Liver (tissue), 9 donors: Measurements from ENCODE around the gene NYAP1. TPM values are rescaled to one million over a fixed set of nuclear protein-coding genes. Genes with fewer than 3 reads are reported as not detected.

ENCODE experiments used
- DNase-seq: peaks from one replicate; pipeline ENCODE4 v3.0.0-alpha.2; 2017; ENCODE audit warnings: low spot score
- H3K27ac ChIP-seq, 2 donors: one replicate each; pipeline ENCODE4 v1.7.0; 2013; ENCODE audit warnings: inconsistent platforms in 2 of 2, low read length in 2 of 2, control low read depth in 1 of 2, low read depth in 1 of 2, mild to moderate bottlenecking in 1 of 2
- H3K27me3 ChIP-seq, 4 donors: one replicate each; pipeline versions ENCODE4 v1.6.1 to v1.7.0; 2013; ENCODE audit warnings: low read length in 3 of 4, inconsistent platforms in 1 of 4, mild to moderate bottlenecking in 1 of 4, moderate library complexity in 1 of 4; ENCODE audit not compliant: control insufficient read depth in 4 of 4, insufficient read depth in 4 of 4
- H3K36me3 ChIP-seq, 4 donors: one replicate each; pipeline versions ENCODE4 v1.6.1 to v1.7.0; 2013; ENCODE audit warnings: low read length in 3 of 4, mild to moderate bottlenecking in 3 of 4, low read depth in 1 of 4, moderate library complexity in 1 of 4; ENCODE audit not compliant: control insufficient read depth in 4 of 4, insufficient read depth in 3 of 4
- H3K4me1 ChIP-seq, 4 donors: one replicate each; pipeline versions ENCODE4 v1.6.1 to v1.7.0; 2013; ENCODE audit warnings: low read length in 3 of 4, mild to moderate bottlenecking in 3 of 4, moderate library complexity in 1 of 4; ENCODE audit not compliant: control insufficient read depth in 4 of 4, insufficient read depth in 4 of 4
- H3K4me3 ChIP-seq, 3 donors: one replicate each; pipeline versions ENCODE4 v1.6.1 to v1.7.0; 2013; ENCODE audit warnings: low read length in 3 of 3, control low read depth in 1 of 3, low read depth in 1 of 3, mild to moderate bottlenecking in 1 of 3
- H3K9ac ChIP-seq, 2 donors: one replicate each; pipeline ENCODE4 v1.7.0; 2013; ENCODE audit warnings: low read length in 2 of 2, mild to moderate bottlenecking in 2 of 2, moderate library complexity in 2 of 2, control low read depth in 1 of 2, low read depth in 1 of 2
- H3K9me3 ChIP-seq, 4 donors: one replicate each; pipeline versions ENCODE4 v1.6.1 to v1.7.0; 2013; ENCODE audit warnings: low read length in 3 of 4; ENCODE audit not compliant: control insufficient read depth in 4 of 4
- EGR1 ChIP-seq, 2 donors: IDR thresholded peaks; 2 replicates each; pipeline ENCODE4 v1.6.1; 2016 to 2018; ENCODE audit warnings: antibody characterized with exemption in 2 of 2, low read depth in 2 of 2
- FOXA2 ChIP-seq: IDR thresholded peaks from 2 replicates; pipeline ENCODE4 v1.6.1; 2016; ENCODE audit warnings: antibody characterized with exemption
- GABPA ChIP-seq, 2 donors: IDR thresholded peaks in 1 of 2; conservative IDR thresholded peaks in 1 of 2; 2 replicates each; pipeline ENCODE4 v1.6.1; 2016; ENCODE audit warnings: antibody characterized with exemption in 2 of 2, mild to moderate bottlenecking in 1 of 2, moderate library complexity in 1 of 2
- HNF4A ChIP-seq, 2 donors: conservative IDR thresholded peaks; 2 replicates each; pipeline ENCODE4 v1.6.1; 2016; ENCODE audit warnings: antibody characterized with exemption in 2 of 2, mild to moderate bottlenecking in 2 of 2
- HNF4G ChIP-seq: IDR thresholded peaks from 2 replicates; pipeline ENCODE4 v1.6.1; 2016; ENCODE audit warnings: antibody characterized with exemption
- JUND ChIP-seq, 2 donors: IDR thresholded peaks; 2 replicates each; pipeline ENCODE4 v1.6.1; 2016; ENCODE audit warnings: antibody characterized with exemption in 2 of 2
- RXRA ChIP-seq, 2 donors: IDR thresholded peaks; 2 replicates each; pipeline ENCODE4 v1.6.1; 2017 to 2018; ENCODE audit warnings: antibody characterized with exemption in 2 of 2, mild to moderate bottlenecking in 1 of 2
- TAF1 ChIP-seq: conservative IDR thresholded peaks from 2 replicates; pipeline ENCODE4 v1.6.1; 2016; ENCODE audit warnings: antibody characterized with exemption, mild to moderate bottlenecking
- YY1 ChIP-seq: IDR thresholded peaks from 2 replicates; pipeline ENCODE4 v1.6.1; 2016; ENCODE audit warnings: antibody characterized with exemption, mild to moderate bottlenecking
- WGBS: extraction: QIAGEN DNeasy Blood & Tissue Kit; methylation state at CpG from one replicate; pipeline ENCODE4 v1.1.7; 2013; 5-methylcytosine and 5-hydroxymethylcytosine counted together
- polyA plus RNA-seq, 2 donors: library from polyadenylated mRNA; stranded (reverse) in 1 of 2; unstranded in 1 of 2; fragments of 200-250 nt in 1 of 2; fragments of >200 nt in 1 of 2; fragmentation: Nextera tagmentation in 1 of 2; extraction: Ambion mirVana in 1 of 2; gene quantifications; one replicate each; pipeline versions ENCODE4 v1.2.1 to v1.2.3, GENCODE V29; 2013 to 2015
- total RNA-seq, 2 donors: library from RNA; depleted of rRNA; stranded (reverse); fragments of >200 nt; gene quantifications; one replicate each; pipeline ENCODE4 v1.2.3, GENCODE V29; 2014
- TF ChIP-seq, protein P1 (sequence below): fragments of 150-350 bp; IDR thresholded peaks from 2 replicates; pipeline ENCODE4 v1.5.1; 2017; ENCODE audit warnings: improper control_type of control experiment, low read depth, low read length; ENCODE audit not compliant: missing input control
- TF ChIP-seq, protein P2 (sequence below): IDR thresholded peaks from 2 replicates; pipeline ENCODE4 v1.6.1; 2016; ENCODE audit warnings: antibody characterized with exemption
- TF ChIP-seq, protein P3 (sequence below): IDR thresholded peaks from 2 replicates; pipeline ENCODE4 v1.6.1; 2016; ENCODE audit warnings: antibody characterized with exemption
- donor health status: healthy.
- donor health status: healthy.
- donor health status: healthy.
- donor health status: healthy.
- donor health status: healthy.

Gene NYAP1
- total and polyA plus RNA-seq, 4 donors, result 0.08 to 0.29 (median 0.09) TPM; not detected in 1

- TF ChIP-seq HNF4A (conservative IDR thresholded peaks at IDR 0.05) (no peak), TAF1 (no peak), RXRA (IDR thresholded peaks at IDR 0.05) (no peak)
- TF ChIP-seq, protein P1, sequence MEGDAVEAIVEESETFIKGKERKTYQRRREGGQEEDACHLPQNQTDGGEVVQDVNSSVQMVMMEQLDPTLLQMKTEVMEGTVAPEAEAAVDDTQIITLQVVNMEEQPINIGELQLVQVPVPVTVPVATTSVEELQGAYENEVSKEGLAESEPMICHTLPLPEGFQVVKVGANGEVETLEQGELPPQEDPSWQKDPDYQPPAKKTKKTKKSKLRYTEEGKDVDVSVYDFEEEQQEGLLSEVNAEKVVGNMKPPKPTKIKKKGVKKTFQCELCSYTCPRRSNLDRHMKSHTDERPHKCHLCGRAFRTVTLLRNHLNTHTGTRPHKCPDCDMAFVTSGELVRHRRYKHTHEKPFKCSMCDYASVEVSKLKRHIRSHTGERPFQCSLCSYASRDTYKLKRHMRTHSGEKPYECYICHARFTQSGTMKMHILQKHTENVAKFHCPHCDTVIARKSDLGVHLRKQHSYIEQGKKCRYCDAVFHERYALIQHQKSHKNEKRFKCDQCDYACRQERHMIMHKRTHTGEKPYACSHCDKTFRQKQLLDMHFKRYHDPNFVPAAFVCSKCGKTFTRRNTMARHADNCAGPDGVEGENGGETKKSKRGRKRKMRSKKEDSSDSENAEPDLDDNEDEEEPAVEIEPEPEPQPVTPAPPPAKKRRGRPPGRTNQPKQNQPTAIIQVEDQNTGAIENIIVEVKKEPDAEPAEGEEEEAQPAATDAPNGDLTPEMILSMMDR, result no peak
- no peak for DNase-seq
- Histone ChIP-seq H3K36me3 (no peaks in the 10 kb centered on the region), H3K4me3 (no peak overlapping the region), H3K9me3 (no peaks in the 10 kb centered on the region), H3K27me3 (no peaks in the 10 kb centered on the region), H3K9ac (no peak overlapping the region), H3K27ac (no peak overlapping the region), H3K4me1 (no peaks in the 10 kb centered on the region)
- 89% methylated on average over 9 of the region's 9 CpGs for WGBS
Measured at GRCh38 chr7:100513212-100513810, 29.6 kb downstream of the NYAP1 start.

DNA sequence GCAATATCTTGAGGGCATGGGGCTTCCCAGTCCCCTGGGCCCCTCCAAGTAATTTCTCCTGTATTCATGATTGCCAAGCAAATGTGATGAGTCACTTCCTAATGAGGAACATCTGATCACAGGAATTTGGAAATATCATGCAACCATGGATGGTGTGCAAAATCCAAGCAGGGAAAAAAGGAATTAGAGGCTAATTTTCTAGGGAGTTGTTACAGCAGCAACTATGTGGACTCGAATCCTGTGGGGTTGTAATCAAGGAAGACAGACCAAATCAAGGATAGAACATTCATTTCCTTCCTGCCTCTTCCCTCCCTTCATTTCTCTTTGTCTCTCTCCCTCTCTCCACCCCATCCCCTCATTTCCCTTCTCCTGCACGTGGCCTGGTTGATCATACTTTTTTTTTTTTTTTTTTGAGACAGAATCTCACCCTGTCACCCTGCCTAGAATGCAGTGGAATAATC is 31.4 kb downstream of the NYAP1 start:
- Histone ChIP-seq H3K36me3 (no peaks in the 10 kb centered on the region), H3K4me3 (no peak overlapping the region), H3K4me1 (no peaks in the 10 kb centered on the region), H3K27ac (no peak overlapping the region), H3K9me3 (no peaks in the 10 kb centered on the region), H3K27me3 (no peaks in the 10 kb centered on the region), H3K9ac (no peak overlapping the region)
- WGBS, result 56% methylated on average over 2 of the region's 2 CpGs
- no peak for DNase-seq
- TF ChIP-seq GABPA (IDR thresholded peaks at IDR 0.05 in 1 of 2, conservative IDR thresholded peaks at IDR 0.05 in 1 of 2) (no peak), EGR1 (IDR thresholded peaks at IDR 0.05; ENCODE audit: low read depth in 2 of 2) (no peak), JUND (IDR thresholded peaks at IDR 0.05) (no peak), HNF4G (no peak), TAF1 (no peak), YY1 (no peak), HNF4A (conservative IDR thresholded peaks at IDR 0.05) (no peak), FOXA2 (no peak)
- TF ChIP-seq, protein P2, sequence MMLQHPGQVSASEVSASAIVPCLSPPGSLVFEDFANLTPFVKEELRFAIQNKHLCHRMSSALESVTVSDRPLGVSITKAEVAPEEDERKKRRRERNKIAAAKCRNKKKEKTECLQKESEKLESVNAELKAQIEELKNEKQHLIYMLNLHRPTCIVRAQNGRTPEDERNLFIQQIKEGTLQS, result no peak
- TF ChIP-seq, protein P3, sequence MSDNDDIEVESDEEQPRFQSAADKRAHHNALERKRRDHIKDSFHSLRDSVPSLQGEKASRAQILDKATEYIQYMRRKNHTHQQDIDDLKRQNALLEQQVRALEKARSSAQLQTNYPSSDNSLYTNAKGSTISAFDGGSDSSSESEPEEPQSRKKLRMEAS, result no peak
- TF ChIP-seq, protein P1, result no peak
